HG03159 (cell line): ENCODE data around the gene GLRA1.
"Not testable (repeated sequence)": the region's sequence is repeated elsewhere in the genome, so short reads cannot be mapped to it uniquely, and the experiment has no call there.

Experiments
- ATAC-seq: cut with Tn5 transposase; IDR thresholded peaks from one replicate; pipeline ENCODE4 v1.9.1; 2021; ENCODE audit warnings: mild to moderate bottlenecking, moderate library complexity; ENCODE audit not compliant: unreplicated experiment

The GLRA1 gene

GRCh38 chr5:151886546-151887275 lies 37.9 kb downstream of the GLRA1 start:
- ATAC-seq = no peak

DNA sequence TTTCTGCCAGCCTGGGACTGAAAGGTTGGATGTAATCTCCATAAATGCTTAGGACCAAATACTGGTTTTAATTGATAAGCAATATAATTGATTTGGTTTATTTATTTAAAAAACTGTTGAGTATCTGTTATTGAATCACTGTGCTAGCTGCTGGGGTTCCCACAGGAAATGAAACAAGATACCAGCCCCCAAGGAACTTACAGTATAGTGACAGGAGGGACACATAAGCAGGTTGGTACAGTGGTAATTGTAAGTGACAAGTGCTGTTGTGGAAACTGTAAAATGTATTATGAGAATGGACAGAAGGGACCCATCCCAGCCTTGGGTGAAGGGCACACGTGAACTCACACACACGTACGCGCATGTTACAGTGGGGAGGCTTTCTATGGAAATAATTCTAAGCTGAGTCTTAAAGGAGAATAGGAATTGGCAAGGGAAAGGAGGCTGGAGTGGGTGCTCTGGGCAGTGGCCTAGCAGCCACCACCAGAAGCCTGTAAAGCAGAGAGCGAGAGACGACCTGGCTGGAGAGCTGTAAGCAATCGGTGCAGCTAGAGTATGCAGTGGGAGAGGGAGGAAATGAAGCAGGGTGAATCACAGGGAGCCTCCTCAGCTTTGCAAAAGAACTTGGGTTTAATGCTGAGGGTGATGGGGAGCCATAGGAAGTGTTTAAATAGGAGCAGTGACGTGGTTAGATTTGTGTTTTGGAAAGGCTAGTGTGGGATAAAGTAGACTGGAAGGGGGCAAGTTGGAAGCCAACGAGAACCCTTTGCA lies 39.3 kb downstream of the GLRA1 start:
- ATAC-seq = no peak

DNA sequence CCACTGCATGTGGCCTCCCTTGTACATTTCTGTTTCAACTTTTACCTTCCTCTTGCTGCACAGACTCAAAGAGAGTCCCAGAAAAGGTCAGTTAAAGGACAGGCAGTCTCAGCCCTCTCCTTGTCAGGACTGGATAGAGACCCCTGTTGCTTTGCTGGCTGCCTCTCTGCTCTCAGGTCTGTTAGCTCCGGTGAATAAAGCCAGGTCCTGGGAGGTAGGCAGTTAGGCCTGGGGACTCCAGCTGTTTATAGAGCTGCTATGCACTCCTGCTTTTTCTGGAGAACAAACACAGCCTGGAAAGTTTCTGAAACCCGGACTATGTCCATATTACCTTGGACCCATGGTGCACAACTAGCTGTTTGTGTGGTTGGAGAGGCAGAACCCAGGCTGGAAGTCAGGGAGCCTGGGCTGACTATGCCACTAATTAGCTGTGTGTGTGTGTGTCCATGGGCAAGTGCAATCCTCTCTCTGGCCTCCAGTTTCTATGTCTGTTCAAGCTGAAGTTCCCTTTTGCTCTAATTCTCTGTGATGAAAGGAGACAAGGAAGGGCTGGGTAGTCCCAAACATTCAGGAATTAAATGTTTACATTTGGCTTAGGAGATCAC lies 42.9 kb downstream of the GLRA1 start:
- no peak for ATAC-seq

- ATAC-seq = no peak
These were observed 44.3 kb downstream of the GLRA1 start for GRCh38 chr5:151880324-151880723.

- no peak for ATAC-seq
These were observed 51.0 kb downstream of the GLRA1 start for GRCh38 chr5:151873701-151874100.

DNA sequence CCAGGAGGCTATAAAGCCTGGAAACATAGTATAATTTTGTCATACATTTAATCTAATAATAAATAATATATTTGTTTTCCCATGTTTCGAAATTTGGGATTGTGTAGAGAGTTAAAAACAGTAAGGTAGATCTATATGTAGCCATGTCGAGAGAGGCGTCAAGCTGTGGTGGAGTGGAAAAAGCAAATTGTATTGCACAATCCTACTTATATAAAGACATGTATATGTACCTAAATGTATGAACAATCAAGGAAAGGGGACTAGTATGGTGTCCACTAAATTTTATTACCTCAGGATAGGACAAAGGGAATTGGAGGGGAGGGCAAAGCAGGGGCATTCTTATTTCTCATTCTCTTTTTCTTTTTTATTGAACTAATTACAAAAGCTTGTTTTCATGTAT lies 52.0 kb downstream of the GLRA1 start:
- ATAC-seq = no peak

DNA sequence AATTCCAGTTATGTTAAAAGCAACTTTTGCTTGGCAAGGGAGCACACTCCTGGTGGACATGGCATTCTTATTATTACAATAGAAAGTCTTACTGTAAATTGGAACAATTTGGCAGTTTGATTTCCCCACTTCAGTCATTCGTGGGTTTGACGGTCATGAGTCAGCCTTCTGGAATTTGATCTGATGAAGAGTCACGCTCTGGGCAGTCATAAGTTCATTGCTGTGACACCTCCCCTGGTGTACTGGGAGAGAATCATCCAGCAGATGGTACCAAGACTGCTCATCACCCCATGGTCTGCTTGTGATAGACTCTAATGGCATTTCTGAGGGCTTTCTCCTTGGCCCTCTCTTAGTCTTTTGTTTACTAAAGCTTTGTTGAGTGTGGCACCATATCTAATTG lies 53.8 kb downstream of the GLRA1 start:
- no peak for ATAC-seq

- no peak for ATAC-seq
These were observed 54.4 kb downstream of the GLRA1 start for GRCh38 chr5:151870271-151870670.

DNA sequence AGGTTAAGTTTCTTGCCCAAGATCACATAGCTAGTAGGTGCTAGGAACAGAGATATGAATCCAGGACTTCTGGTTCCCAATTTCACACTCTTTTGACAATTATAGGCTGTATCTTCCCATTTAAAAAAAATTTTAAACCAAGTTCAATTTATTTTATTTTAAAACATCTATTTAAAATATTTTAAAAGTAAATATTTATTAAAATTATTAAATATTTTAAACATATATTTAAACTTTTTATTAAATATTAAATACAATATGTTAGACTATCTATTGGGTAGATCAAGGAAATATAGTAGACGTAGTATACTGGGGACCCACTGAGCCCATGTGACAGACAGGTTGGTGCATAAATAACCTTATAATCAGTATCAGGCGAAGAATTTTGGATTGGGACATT lies 54.8 kb downstream of the GLRA1 start:
- no peak for ATAC-seq

GRCh38 chr5:151868451-151868850 lies 56.2 kb downstream of the GLRA1 start:
- no peak for ATAC-seq

DNA sequence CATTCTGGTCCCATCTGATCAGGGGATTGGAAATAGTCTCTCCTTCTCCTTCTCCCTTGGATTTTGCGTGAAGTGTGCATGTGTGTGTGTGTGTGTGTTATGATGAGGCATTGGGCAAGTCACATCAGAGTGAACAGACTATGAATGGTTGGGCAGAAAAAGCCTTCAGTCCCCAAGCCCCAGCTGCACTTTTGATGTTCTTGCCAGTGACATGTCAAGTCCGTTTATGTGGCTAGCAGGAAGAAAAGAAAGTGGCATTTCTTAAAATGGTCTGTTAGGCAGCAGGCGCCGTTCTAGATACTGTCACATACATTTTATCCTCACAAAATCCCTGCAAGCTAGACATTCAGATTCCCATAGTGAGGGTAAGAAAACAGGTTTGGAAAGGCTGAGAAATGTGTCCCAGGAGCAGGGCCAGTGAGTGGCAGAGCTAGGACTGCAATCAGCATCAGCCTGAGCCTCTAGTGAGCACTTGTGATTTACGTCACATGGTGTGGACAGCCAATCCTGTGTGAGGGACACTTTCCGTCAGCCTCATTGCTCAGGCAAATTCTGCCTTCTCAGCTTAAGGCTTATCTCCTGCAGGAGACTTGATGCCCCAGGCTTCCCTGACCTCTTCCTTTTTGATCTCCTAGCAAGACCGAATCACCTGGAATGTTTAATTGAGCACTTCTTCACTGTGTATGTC lies 60.4 kb downstream of the GLRA1 start:
- no peak for ATAC-seq

GRCh38 chr5:151863566-151863965 lies 61.1 kb downstream of the GLRA1 start:
- ATAC-seq = no peak

DNA sequence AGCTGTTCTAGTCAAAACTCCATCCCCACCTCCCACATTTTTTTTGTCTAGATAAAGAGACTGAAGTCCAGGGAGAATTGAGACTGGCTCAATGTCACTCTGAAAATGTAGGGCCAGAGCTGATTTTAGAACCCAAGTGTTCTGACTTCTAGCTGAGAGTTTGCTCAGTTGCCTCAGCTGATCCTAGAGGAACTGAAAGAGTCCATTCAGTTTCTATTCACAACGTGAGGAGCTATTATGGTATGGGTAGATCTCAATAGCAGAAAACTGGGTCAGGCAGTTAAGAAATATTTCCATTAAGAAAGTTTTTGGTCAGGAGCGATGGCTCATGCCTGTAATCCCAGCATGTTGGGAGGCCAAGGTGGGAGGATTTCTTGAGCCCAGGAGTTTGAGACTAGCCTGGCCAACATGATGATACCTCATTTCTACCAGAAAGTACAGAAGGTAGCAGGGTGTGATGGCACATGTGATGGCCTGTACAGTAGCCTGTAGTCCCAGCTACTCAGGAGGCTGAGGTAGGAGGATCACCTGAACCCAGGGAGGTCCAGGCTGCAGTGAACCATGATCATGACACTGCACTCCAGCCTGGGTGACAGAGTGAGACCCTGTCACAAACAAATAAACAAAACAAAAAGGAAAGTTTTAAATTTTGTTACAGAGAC lies 61.7 kb downstream of the GLRA1 start:
- ATAC-seq = no peak

DNA sequence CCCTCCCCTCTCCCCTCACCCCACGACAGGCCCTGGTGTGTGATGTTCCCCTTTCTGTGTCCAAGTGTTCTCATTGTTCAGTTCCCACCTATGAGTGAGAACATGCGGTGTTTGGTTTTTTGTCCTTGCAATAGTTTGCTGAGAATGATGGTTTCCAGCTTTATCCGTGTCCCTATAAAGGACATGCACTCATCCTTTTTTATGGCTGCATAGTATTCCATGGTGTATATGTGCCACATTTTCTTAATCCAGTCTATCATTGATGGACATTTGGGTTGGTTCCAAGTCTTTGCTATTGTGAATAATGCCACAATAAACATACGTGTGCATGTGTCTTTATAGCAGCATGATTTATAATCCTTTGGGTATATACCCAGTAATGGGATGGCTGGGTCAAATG lies 63.8 kb downstream of the GLRA1 start:
- ATAC-seq = not testable (repeated sequence)

- no peak for ATAC-seq
These were observed 67.8 kb downstream of the GLRA1 start for GRCh38 chr5:151856861-151857260.

GRCh38 chr5:151855701-151856100 lies 69.0 kb downstream of the GLRA1 start:
- ATAC-seq = no peak

- ATAC-seq = no peak
These were observed 76.8 kb downstream of the GLRA1 start for GRCh38 chr5:151847871-151848270.

DNA sequence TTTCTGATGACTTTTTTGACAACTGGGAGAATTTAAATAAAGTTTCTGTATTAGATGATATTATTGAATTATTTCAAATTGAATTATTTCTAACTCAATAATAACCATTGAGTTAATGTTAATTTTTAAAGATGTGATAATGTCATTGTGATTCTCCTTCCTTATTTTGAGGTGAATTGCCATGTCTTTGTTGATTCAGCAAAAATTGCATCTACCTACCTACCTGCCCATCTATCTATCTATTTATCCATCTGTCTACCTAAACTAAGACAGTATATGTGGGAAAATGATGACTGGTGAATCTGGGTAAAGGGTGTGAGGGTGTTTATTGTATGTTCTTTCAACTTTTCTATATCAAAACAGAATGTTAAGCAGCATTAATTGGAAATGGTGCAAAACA lies 77.9 kb downstream of the GLRA1 start:
- no peak for ATAC-seq

DNA sequence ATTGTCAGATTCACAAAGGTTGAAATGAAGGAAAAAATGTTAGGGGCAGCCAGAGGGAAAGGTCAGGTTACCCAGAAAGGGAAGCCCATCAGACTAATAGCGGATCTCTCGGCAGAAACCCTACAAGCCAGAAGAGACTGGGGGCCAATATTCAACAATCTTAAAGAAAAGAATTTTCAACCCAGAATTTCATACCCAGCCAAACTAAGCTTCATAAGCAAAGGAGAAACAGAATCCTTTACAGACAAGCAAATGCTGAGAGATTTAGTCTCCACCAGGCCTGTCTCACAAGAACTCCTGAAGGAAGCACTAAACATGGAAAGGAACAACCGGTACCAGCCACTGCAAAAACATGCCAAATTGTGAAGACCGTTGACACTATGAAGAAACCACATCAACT lies 91.8 kb downstream of the GLRA1 start:
- ATAC-seq = not testable (repeated sequence)

DNA sequence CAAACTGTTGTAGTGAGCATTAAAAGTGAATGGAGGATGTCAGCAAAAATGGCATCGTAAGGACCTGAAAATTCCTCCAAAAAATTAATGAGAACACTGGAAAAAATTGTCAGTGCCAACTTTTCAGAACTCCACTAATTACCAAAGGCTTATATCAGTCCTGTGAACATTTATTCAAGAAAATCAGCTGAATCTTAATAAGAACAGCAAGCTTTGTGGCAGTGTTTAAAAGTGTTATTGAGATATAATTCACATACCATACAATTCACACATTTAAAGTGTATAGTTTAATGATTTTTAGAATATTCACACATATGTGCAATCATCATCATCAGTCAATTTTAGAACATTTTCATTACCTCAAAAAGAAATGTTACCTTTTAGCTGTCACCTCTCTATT lies 95.3 kb downstream of the GLRA1 start:
- no peak for ATAC-seq

GRCh38 chr5:151825445-151825844 lies 99.2 kb downstream of the GLRA1 start:
- ATAC-seq = no peak
